RWPE2 (cell line): ENCODE data around the gene HS6ST1.

Experiments used
- ATAC-seq: fragments of 200-7000 bp; cut with Tn5 transposase; 3 replicates; pipeline ENCODE4 v1.9.1; 2021; ENCODE audit warnings: low read depth
- DNase-seq: peaks from one replicate; pipeline ENCODE4 v3.0.0-alpha.2; 2020; ENCODE audit warnings: low spot score
- H3K27ac ChIP-seq: fragments of 450-650 bp; 2 replicates; pipeline ENCODE4 v1.5.1; 2017; ENCODE audit warnings: mild to moderate bottlenecking; ENCODE audit not compliant: poor library complexity, severe bottlenecking
- H3K27me3 ChIP-seq: fragments of 250-450 bp; sonication (Bioruptor Pico); 2 replicates; pipeline ENCODE4 v1.5.1; 2021; ENCODE audit warnings: mild to moderate bottlenecking, moderate library complexity; ENCODE audit not compliant: insufficient read depth, poor library complexity, severe bottlenecking
- H3K36me3 ChIP-seq: fragments of 250-450 bp; sonication (Bioruptor Pico); 2 replicates; pipeline ENCODE4 v1.5.1; 2020; ENCODE audit warnings: low read depth, mild to moderate bottlenecking, moderate library complexity
- H3K4me1 ChIP-seq: fragments of 250-450 bp; sonication (Bioruptor Pico); 2 replicates; pipeline ENCODE4 v1.5.1; 2021; ENCODE audit warnings: mild to moderate bottlenecking, moderate library complexity; ENCODE audit not compliant: insufficient read depth, poor library complexity, severe bottlenecking
- H3K4me3 ChIP-seq: fragments of 250-450 bp; sonication (Bioruptor Pico); 2 replicates; pipeline ENCODE4 v1.5.1; 2021; ENCODE audit warnings: mild to moderate bottlenecking, moderate library complexity; ENCODE audit not compliant: severe bottlenecking
- H3K9me3 ChIP-seq: fragments of 250-450 bp; sonication (Bioruptor Pico); 2 replicates; pipeline ENCODE4 v1.5.1; 2021; ENCODE audit warnings: mild to moderate bottlenecking, moderate library complexity; ENCODE audit not compliant: severe bottlenecking
- TF ChIP-seq, protein P1 (sequence below): fragments of 450-650 bp; IDR thresholded peaks from one replicate; pipeline ENCODE4 v1.5.1; 2017; ENCODE audit warnings: mild to moderate bottlenecking, moderate library complexity; ENCODE audit not compliant: poor library complexity, severe bottlenecking

The HS6ST1 gene

DNA sequence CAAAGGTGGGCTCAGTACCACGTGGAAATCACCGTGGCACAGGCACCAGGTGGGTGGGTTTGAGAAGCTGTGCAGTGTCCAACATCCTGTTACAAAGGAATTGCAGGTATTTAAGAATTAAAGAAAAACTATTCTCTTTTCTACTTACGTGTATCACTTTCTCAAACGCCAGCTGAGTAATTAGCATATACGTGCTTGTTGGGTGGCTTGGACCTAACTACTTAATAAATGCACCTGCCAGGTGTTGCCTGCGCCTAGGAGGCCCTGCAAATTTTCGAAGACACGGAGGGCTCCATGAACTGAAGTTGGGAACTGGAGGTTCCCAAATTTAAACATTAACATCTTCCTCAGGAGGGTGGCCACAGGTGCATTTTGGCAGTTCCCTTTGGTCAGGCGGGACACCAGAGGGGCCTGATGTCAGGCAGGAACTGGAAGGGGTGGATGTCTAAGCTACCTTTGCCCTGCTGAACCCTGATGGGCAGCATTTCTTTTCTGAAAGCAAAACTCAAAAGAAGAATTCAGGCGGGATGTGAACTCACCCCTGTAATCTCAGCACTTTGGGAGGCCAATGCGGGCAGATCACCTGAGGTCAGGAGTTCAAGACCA is 84.8 kb downstream of the HS6ST1 start:
- DNase-seq (no peak), ATAC-seq (no peak)
- TF ChIP-seq, protein P1, sequence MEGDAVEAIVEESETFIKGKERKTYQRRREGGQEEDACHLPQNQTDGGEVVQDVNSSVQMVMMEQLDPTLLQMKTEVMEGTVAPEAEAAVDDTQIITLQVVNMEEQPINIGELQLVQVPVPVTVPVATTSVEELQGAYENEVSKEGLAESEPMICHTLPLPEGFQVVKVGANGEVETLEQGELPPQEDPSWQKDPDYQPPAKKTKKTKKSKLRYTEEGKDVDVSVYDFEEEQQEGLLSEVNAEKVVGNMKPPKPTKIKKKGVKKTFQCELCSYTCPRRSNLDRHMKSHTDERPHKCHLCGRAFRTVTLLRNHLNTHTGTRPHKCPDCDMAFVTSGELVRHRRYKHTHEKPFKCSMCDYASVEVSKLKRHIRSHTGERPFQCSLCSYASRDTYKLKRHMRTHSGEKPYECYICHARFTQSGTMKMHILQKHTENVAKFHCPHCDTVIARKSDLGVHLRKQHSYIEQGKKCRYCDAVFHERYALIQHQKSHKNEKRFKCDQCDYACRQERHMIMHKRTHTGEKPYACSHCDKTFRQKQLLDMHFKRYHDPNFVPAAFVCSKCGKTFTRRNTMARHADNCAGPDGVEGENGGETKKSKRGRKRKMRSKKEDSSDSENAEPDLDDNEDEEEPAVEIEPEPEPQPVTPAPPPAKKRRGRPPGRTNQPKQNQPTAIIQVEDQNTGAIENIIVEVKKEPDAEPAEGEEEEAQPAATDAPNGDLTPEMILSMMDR, result peak; percentile 63
- Histone ChIP-seq H3K4me1 (peaks cover 6% of the 10 kb centered on the region), H3K9me3 (no peaks in the 10 kb centered on the region), H3K36me3 (no peaks in the 10 kb centered on the region), H3K27ac (no peak overlapping the region), H3K27me3 (no peaks in the 10 kb centered on the region), H3K4me3 (peak overlapping the region; percentile 45)

DNA sequence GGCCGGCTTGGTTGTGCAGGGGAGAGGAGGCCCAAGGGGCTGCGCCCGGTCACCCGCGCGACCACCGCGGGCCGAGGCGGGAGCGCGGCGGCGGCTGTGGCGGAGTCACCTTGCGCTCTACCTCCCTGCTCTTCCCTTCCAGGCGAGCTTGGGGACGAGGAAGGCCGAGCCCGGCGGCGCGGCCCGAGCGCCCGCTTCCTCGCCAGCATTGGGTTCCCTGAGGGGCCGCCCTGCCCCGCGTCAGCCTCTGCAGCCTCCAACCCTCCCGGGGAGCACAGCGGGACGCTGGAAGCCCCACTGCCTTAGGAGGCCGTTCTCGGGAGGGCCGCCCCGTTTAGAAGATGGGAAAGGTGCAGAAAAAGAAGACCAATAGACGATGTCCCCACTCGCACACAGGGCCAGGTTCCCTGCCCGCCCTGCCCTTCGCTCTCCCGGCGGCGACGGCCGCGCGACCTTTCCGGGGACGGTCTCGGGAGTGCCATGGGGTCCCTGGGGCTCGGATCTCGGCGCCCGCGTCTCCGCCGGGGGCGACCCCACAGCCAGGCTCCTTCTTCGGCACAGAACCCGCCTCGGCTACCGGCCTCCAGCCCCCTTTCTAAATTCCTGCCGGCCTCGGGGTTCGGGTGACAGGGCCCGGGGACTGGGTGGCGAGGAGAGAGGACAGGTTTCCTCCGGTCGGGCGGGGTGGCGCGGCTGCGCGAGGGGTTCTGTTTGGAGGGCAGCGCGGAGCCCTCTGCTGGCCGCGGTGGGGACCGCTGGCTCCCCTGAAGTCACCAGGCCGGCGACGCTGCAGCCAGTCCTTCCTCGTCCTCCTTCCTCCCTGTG is 85.5 kb downstream of the HS6ST1 start:
- Histone ChIP-seq H3K27ac (no peak overlapping the region), H3K27me3 (no peaks in the 10 kb centered on the region), H3K36me3 (no peaks in the 10 kb centered on the region), H3K4me1 (peaks cover 6% of the 10 kb centered on the region), H3K4me3 (peak overlapping the region; percentile 45), H3K9me3 (no peaks in the 10 kb centered on the region)
- peak; percentile 86 for ATAC-seq
- TF ChIP-seq, protein P1, result peak; percentile 90
- peak; percentile 81 for DNase-seq

DNA sequence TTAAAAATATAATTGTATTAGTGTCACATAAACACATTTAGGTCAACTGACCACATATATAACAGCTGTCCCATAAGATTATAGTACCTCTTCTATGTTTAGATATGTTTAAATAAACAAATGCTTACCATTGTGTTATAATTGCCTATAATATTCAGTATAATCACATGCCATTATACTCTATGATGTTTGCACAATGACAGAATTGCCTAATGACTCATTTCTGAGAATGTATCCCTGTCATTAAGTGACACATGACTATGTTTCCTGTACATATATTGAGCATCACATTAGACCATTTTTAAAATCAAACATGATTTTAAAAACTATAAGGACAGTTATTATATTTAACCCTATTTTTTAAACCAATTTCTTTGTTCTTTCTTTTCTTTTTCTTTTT is 89.8 kb downstream of the HS6ST1 start:
- DNase-seq, result no peak

DNA sequence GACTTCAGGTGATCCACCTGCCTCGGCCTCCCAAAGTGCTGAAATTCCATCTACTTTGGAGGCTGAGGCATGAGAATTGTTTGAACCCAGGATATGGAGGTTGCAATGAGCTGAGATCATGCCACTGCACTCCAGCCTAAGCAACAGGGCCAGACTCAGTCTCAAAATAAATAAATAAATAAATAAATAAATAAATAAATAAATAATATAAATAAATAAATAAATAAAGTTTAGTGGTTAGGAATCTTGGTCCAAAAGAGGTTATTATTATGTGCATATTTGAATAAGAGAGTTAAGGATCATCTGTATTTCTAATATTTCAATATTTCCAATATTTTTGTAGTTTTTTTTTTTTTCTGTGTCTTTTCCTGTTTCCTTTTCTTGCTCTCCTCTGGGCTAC is 90.8 kb downstream of the HS6ST1 start:
- TF ChIP-seq, protein P1, result no peak
- no peaks in the 10 kb centered on the region for H3K9me3 ChIP-seq
- no peaks in the 10 kb centered on the region for H3K4me1 ChIP-seq
- H3K36me3 ChIP-seq, result no peaks in the 10 kb centered on the region
- H3K4me3 ChIP-seq, result no peak overlapping the region
- ATAC-seq (no peak), DNase-seq (no peak)
- H3K27ac ChIP-seq, result no peak overlapping the region
- no peaks in the 10 kb centered on the region for H3K27me3 ChIP-seq

More for the DNA sequence above, 89.8 kb downstream of the HS6ST1 start:
- H3K9me3 ChIP-seq, result no peaks in the 10 kb centered on the region
- no peaks in the 10 kb centered on the region for H3K4me1 ChIP-seq
- no peak overlapping the region for H3K27ac ChIP-seq
- no peaks in the 10 kb centered on the region for H3K36me3 ChIP-seq
- no peaks in the 10 kb centered on the region for H3K27me3 ChIP-seq
- no peak overlapping the region for H3K4me3 ChIP-seq
- ATAC-seq, result no peak
- TF ChIP-seq, protein P1, result no peak

DNA sequence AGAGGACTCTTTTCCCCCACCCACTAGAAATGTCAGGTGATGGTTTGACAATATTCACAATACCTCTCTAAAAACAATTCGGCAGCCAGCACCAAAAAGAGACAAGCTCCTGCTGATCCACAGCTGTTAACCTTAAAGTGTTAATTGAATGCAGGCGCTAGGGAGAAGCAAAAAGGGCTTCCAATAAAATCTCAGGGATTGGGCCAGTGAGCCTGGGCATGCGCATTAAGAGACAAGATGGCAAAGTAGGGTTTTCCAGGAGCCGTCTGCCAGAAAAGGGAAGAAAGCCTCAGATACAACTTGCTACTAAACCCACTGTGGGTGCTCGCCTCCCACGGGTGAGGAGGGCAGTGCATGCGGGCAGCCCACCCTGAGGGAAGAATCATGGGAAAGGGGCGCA is 98.8 kb downstream of the HS6ST1 start:
- Histone ChIP-seq H3K36me3 (no peaks in the 10 kb centered on the region), H3K4me3 (no peak overlapping the region), H3K27me3 (no peaks in the 10 kb centered on the region), H3K9me3 (no peaks in the 10 kb centered on the region), H3K27ac (no peak overlapping the region), H3K4me1 (no peaks in the 10 kb centered on the region)
- no peak for DNase-seq
- ATAC-seq, result no peak
- TF ChIP-seq, protein P1, result no peak
